ENCODE measurements around the gene TPK1.

GRCh38 chr7:144438759-144439158 is 397.1 kb downstream of the TPK1 start:
- TF ChIP-seq CTCF (IDR thresholded peaks at IDR 0.05) (no peak), POLR2A (IDR thresholded peaks at IDR 0.05) (no peak)

Data from uterus (tissue), 2 donors.